Skeletal muscle tissue (tissue), 4 donors: ENCODE results near the gene COPS9. TPM values are rescaled to one million over a fixed set of nuclear protein-coding genes. Genes with fewer than 3 reads are reported as not detected.
A peak's percentile ranks its signal among the peaks of the same experiment; 100 is the strongest.

Experiments
- H3K27ac ChIP-seq: one replicate; pipeline ENCODE4 v1.7.0; 2013; ENCODE audit warnings: mild to moderate bottlenecking, low read depth, low read length, inconsistent platforms
- H3K27me3 ChIP-seq, 3 donors: one replicate each; pipeline ENCODE4 v1.7.0; 2013; ENCODE audit warnings: low read length in 3 of 3; ENCODE audit not compliant: control insufficient read depth in 3 of 3, insufficient read depth in 3 of 3
- H3K36me3 ChIP-seq, 3 donors: one replicate each; pipeline ENCODE4 v1.7.0; 2013; ENCODE audit warnings: low read length in 3 of 3; ENCODE audit not compliant: control insufficient read depth in 3 of 3, insufficient read depth in 3 of 3
- H3K4me1 ChIP-seq, 3 donors: one replicate each; pipeline ENCODE4 v1.7.0; 2013; ENCODE audit warnings: low read length in 3 of 3, mild to moderate bottlenecking in 3 of 3; ENCODE audit not compliant: control insufficient read depth in 3 of 3, insufficient read depth in 3 of 3
- H3K4me3 ChIP-seq, 3 donors: one replicate each; pipeline ENCODE4 v1.7.0; 2013; ENCODE audit warnings: low read length in 3 of 3
- H3K9ac ChIP-seq, 3 donors: one replicate each; pipeline ENCODE4 v1.7.0; 2013; ENCODE audit warnings: low read length in 3 of 3, mild to moderate bottlenecking in 3 of 3, moderate library complexity in 2 of 3, low read depth in 1 of 3
- H3K9me3 ChIP-seq, 3 donors: one replicate each; pipeline ENCODE4 v1.7.0; 2013; ENCODE audit warnings: low read length in 3 of 3; ENCODE audit not compliant: control insufficient read depth in 3 of 3
- total RNA-seq: library from RNA; depleted of rRNA; stranded (reverse); fragments of >200 nt; gene quantifications from one replicate; pipeline ENCODE4 v1.2.3, GENCODE V29; 2014
- donor health status: Osteomylitis.

The COPS9 gene
- total RNA-seq, 1 donor from 2014 or later = 115 TPM

- Histone ChIP-seq H3K4me3 (no peak overlapping the region), H3K9me3 (no peaks in the 10 kb centered on the region), H3K27ac (no peak overlapping the region), H3K9ac (no peak overlapping the region), H3K27me3 (no peaks in the 10 kb centered on the region), H3K4me1 (peaks cover 16 to 26% (median 22%) of the 10 kb centered on the region in 3 donors), H3K36me3 (peaks cover 48 to 59% (median 51%) of the 10 kb centered on the region in 3 donors)
These were observed 6.2 kb downstream of the COPS9 start for GRCh38 chr2:240129731-240130392.

- H3K4me1 ChIP-seq = peaks cover 12 to 20% (median 17%) of the 10 kb centered on the region in 3 donors
- H3K27ac ChIP-seq = peak overlapping the region; percentile 44
- H3K36me3 ChIP-seq = peaks cover 48 to 59% (median 51%) of the 10 kb centered on the region in 3 donors
- H3K9me3 ChIP-seq = no peaks in the 10 kb centered on the region
- no peaks in the 10 kb centered on the region for H3K27me3 ChIP-seq
- no peak overlapping the region for H3K4me3 ChIP-seq
- H3K9ac ChIP-seq = peak overlapping the region in 1 of 3 donors; percentile 75
These were observed 6.8 kb downstream of the COPS9 start for GRCh38 chr2:240129311-240129710.

- Histone ChIP-seq H3K27ac (peak overlapping the region; percentile 62), H3K4me1 (peaks cover 12 to 18% (median 15%) of the 10 kb centered on the region in 3 donors), H3K36me3 (peaks cover 48 to 59% (median 49%) of the 10 kb centered on the region in 3 donors), H3K4me3 (no peak overlapping the region), H3K9me3 (no peaks in the 10 kb centered on the region), H3K9ac (peak overlapping the region in 2 of 3 donors; percentile 14 to 75), H3K27me3 (no peaks in the 10 kb centered on the region)
These were observed 7.4 kb downstream of the COPS9 start for GRCh38 chr2:240128608-240129145.

- Histone ChIP-seq H3K4me1 (peaks cover 12 to 18% (median 15%) of the 10 kb centered on the region in 3 donors), H3K27me3 (no peaks in the 10 kb centered on the region), H3K4me3 (no peak overlapping the region), H3K36me3 (peaks cover 43 to 53% (median 44%) of the 10 kb centered on the region in 3 donors), H3K9ac (peak overlapping the region in 2 of 3 donors; percentile 14 to 50), H3K27ac (peak overlapping the region; percentile 62), H3K9me3 (no peaks in the 10 kb centered on the region)
These were observed 8.0 kb downstream of the COPS9 start for GRCh38 chr2:240127911-240128607.

GRCh38 chr2:240127191-240127750 is 8.8 kb downstream of the COPS9 start:
- no peaks in the 10 kb centered on the region for H3K27me3 ChIP-seq
- peak overlapping the region; percentile 62 for H3K27ac ChIP-seq
- peaks cover 35 to 45% (median 37%) of the 10 kb centered on the region in 3 donors for H3K36me3 ChIP-seq
- no peak overlapping the region for H3K4me3 ChIP-seq
- no peak overlapping the region for H3K9ac ChIP-seq
- H3K9me3 ChIP-seq = no peaks in the 10 kb centered on the region
- peaks cover 12 to 17% (median 15%) of the 10 kb centered on the region in 3 donors for H3K4me1 ChIP-seq

- H3K4me1 ChIP-seq = peaks cover 12 to 17% (median 15%) of the 10 kb centered on the region in 3 donors
- no peak overlapping the region for H3K4me3 ChIP-seq
- H3K36me3 ChIP-seq = peaks cover 29 to 40% (median 31%) of the 10 kb centered on the region in 3 donors
These were observed 9.4 kb downstream of the COPS9 start for GRCh38 chr2:240126731-240127130.

GRCh38 chr2:240125742-240126141 is 10.4 kb downstream of the COPS9 start:
- Histone ChIP-seq H3K4me3 (no peak overlapping the region), H3K27ac (no peak overlapping the region), H3K9ac (no peak overlapping the region), H3K27me3 (peaks cover 0 to 3% (median 0%) of the 10 kb centered on the region in 3 donors), H3K9me3 (no peaks in the 10 kb centered on the region), H3K36me3 (peaks cover 20 to 31% (median 26%) of the 10 kb centered on the region in 3 donors), H3K4me1 (peaks cover 12 to 17% (median 15%) of the 10 kb centered on the region in 3 donors)

More at GRCh38 chr2:240126731-240127130, 9.4 kb downstream of the COPS9 start:
- no peaks in the 10 kb centered on the region for H3K9me3 ChIP-seq
- H3K27me3 ChIP-seq = peaks cover 0 to under 1% (median 0%) of the 10 kb centered on the region in 3 donors
- no peak overlapping the region for H3K9ac ChIP-seq
- no peak overlapping the region for H3K27ac ChIP-seq

- peaks cover 9 to 20% (median 15%) of the 10 kb centered on the region in 3 donors for H3K36me3 ChIP-seq
- peaks cover 0 to 3% (median 0%) of the 10 kb centered on the region in 3 donors for H3K27me3 ChIP-seq
- no peaks in the 10 kb centered on the region for H3K9me3 ChIP-seq
- peaks cover 12 to 17% (median 15%) of the 10 kb centered on the region in 3 donors for H3K4me1 ChIP-seq
- no peak overlapping the region for H3K27ac ChIP-seq
- no peak overlapping the region for H3K9ac ChIP-seq
- H3K4me3 ChIP-seq = no peak overlapping the region
These were observed 11.5 kb downstream of the COPS9 start for GRCh38 chr2:240124651-240125030.

GRCh38 chr2:240123821-240124650 is 12.1 kb downstream of the COPS9 start:
- no peak overlapping the region for H3K9ac ChIP-seq
- H3K36me3 ChIP-seq = peaks cover 5 to 14% (median 9%) of the 10 kb centered on the region in 3 donors
- H3K4me3 ChIP-seq = no peak overlapping the region
- no peak overlapping the region for H3K27ac ChIP-seq
- peaks cover 12 to 13% (median 13%) of the 10 kb centered on the region in 3 donors for H3K4me1 ChIP-seq
- H3K9me3 ChIP-seq = no peaks in the 10 kb centered on the region
- H3K27me3 ChIP-seq = peaks cover 0 to 3% (median 0%) of the 10 kb centered on the region in 3 donors
